Measurements from ENCODE around the gene OR52N5. TPM values are rescaled to one million over a fixed set of nuclear protein-coding genes. Genes with fewer than 3 reads are reported as not detected.

The OR52N5 gene
- total RNA-seq (2013) = not detected
- polyA plus RNA-seq (not detected), polyA minus RNA-seq (not detected in 2 replicates), total RNA-seq (0 to 1.2 (median 0.07) reads per million in 11 experiments)

DNA sequence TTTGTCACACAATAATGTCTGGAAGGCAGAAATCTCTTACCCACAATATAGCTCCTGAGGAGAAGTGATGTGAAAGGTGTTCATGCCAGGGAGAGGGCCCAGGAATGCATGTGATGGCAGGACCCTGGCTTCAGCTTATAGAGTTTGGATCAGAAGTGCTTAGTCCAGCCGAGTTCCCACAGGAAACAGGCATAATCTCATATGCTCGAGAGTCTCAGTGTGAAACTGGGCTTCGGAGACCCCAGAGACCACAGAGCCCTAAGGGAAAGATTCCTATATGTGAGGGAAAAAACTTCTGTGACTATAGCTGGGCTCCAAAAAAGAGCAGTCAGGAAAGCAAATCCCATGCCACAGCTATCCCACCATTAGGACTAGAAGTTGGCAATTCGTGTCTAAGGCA is at the start of gene OR52N5:
Gene OR52N5, minus strand, starts transcription at position 101 of the 400 bp plus-strand sequence. CDS start 4,721 bp downstream, outside the sequence.
- TF ChIP-seq, protein P1, sequence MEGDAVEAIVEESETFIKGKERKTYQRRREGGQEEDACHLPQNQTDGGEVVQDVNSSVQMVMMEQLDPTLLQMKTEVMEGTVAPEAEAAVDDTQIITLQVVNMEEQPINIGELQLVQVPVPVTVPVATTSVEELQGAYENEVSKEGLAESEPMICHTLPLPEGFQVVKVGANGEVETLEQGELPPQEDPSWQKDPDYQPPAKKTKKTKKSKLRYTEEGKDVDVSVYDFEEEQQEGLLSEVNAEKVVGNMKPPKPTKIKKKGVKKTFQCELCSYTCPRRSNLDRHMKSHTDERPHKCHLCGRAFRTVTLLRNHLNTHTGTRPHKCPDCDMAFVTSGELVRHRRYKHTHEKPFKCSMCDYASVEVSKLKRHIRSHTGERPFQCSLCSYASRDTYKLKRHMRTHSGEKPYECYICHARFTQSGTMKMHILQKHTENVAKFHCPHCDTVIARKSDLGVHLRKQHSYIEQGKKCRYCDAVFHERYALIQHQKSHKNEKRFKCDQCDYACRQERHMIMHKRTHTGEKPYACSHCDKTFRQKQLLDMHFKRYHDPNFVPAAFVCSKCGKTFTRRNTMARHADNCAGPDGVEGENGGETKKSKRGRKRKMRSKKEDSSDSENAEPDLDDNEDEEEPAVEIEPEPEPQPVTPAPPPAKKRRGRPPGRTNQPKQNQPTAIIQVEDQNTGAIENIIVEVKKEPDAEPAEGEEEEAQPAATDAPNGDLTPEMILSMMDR (IDR thresholded peaks at IDR 0.05) = no peak
- H2AFZ ChIP-seq (ENCODE audit: insufficient read depth, low read depth, low read length, poor library complexity, severe bottlenecking) = no peak within 1 kb of the TSS
- no peak within 1 kb of the TSS for H3K4me3 Mint-ChIP-seq

DNA sequence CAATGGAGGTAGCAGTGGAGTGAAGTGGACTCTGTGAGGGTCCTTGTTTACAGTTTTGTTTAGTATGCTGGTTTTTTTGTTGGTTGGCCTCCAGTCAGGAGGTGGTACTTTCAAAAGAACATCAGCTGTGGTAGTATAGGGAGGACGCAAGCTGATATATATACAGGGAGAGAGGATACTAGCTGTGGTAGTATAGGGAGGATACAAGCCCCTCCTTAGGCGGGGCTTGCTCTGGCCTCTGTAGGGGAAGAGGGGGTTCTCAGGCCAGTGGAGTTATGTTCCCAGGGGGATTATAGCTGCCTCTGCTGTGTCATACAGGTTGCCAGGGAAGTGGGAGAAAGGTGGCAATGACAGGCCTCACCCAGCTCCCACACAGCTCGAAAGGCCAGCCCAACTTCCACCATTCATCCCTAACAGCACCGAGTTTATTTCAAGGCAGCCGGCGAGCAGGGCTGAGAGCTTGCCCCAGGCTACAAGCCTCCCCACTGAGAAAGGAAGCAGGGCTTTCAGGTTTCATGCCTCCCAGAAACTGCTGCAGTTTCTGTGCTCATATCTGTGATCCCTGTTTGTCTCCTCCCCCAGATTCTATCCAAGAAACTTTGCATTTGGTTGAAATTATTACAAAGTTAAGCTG is 48.2 kb upstream of the OR52N5 start:
- no peak overlapping the region for H3K4me2 ChIP-seq (replicated peaks; ENCODE audit: extremely low read depth, low read length, poor library complexity, severe bottlenecking)
- DNase-seq = no peak
- no peaks in the 10 kb centered on the region for H3K79me2 ChIP-seq (ENCODE audit: insufficient read depth, low read length)
- no peaks in the 10 kb centered on the region for H3K36me3 Mint-ChIP-seq
- H3K27me3 Mint-ChIP-seq (ENCODE audit: low read depth in 3 of 3) = peaks cover 0 to 2% (median 2%) of the 10 kb centered on the region in 3 donors
- no peaks in the 10 kb centered on the region for H3K4me1 ChIP-seq (ENCODE audit: control insufficient read depth in 1 of 2, insufficient read depth in 2 of 2, low read length in 2 of 2)
- H3K27me3 ChIP-seq (ENCODE audit: control insufficient read depth in 2 of 2, insufficient read depth in 2 of 2, low read length in 2 of 2) = no peaks in the 10 kb centered on the region
- H3K27ac Mint-ChIP-seq = no peak overlapping the region
- TF ChIP-seq, protein P1 (IDR thresholded peaks at IDR 0.05) = no peak
- no peak overlapping the region for H3K9ac ChIP-seq (ENCODE audit: insufficient read depth, low read length, poor library complexity, severe bottlenecking)
- intact Hi-C loops (cut with micrococcal nuclease) = no loop called here
- H3K4me3 Mint-ChIP-seq = no peak overlapping the region
- H3K27ac ChIP-seq (ENCODE audit: low read depth in 1 of 2, low read length in 2 of 2) = no peak overlapping the region
- no peaks in the 10 kb centered on the region for H3K4me1 Mint-ChIP-seq
- no peak overlapping the region for H2AFZ ChIP-seq (ENCODE audit: insufficient read depth, low read depth, low read length, poor library complexity, severe bottlenecking)
- H4K20me1 ChIP-seq (ENCODE audit: insufficient read depth, low read length) = no peaks in the 10 kb centered on the region
- peaks cover 3 to 12% (median 5%) of the 10 kb centered on the region in 7 donors for H3K9me3 Mint-ChIP-seq
- no peak overlapping the region for H3K4me3 ChIP-seq (replicated peaks in 1 of 3; ENCODE audit: low read depth in 2 of 3, low read length in 3 of 3)
- no peaks in the 10 kb centered on the region for H3K9me3 ChIP-seq (replicated peaks in 1 of 2; ENCODE audit: control insufficient read depth in 1 of 2, insufficient read depth in 1 of 2, low read length in 2 of 2)
- no peaks in the 10 kb centered on the region for H3K36me3 ChIP-seq (replicated peaks in 1 of 2; ENCODE audit: control insufficient read depth in 1 of 2, insufficient read depth in 2 of 2, low read length in 2 of 2)
- 88% methylated on average over 6 of the region's 6 CpGs for WGBS (ENCODE audit: insufficient coverage)

More for the DNA sequence above, at the start of gene OR52N5:
- H3K4me1 Mint-ChIP-seq = no peaks in the 10 kb centered on the region
- no peak within 1 kb of the TSS for H3K4me2 ChIP-seq (replicated peaks; ENCODE audit: extremely low read depth, low read length, poor library complexity, severe bottlenecking)
- no peak within 1 kb of the TSS for H3K9ac ChIP-seq (ENCODE audit: insufficient read depth, low read length, poor library complexity, severe bottlenecking)
- no peak for DNase-seq
- 60% methylated on average over 1 of the region's 4 CpGs for whole genome bisulfite sequencing (ENCODE audit: insufficient coverage)
- H3K27me3 Mint-ChIP-seq (ENCODE audit: low read depth in 3 of 3) = no peaks in the 10 kb centered on the region
- intact Hi-C loops (cut with micrococcal nuclease) = no loop called here
- H3K9me3 Mint-ChIP-seq = peaks cover 0 to 2% (median 0%) of the 10 kb centered on the region in 7 donors
- H3K27ac Mint-ChIP-seq = no peak within 1 kb of the TSS
- no peaks in the 10 kb centered on the region for H3K79me2 ChIP-seq (ENCODE audit: insufficient read depth, low read length)
- H3K27me3 ChIP-seq (ENCODE audit: control insufficient read depth in 2 of 2, insufficient read depth in 2 of 2, low read length in 2 of 2) = no peaks in the 10 kb centered on the region
- H4K20me1 ChIP-seq (ENCODE audit: insufficient read depth, low read length) = no peaks in the 10 kb centered on the region
- no peak within 1 kb of the TSS for H3K4me3 ChIP-seq (replicated peaks in 1 of 3; ENCODE audit: low read depth in 2 of 3, low read length in 3 of 3)
- H3K36me3 ChIP-seq (replicated peaks in 1 of 2; ENCODE audit: control insufficient read depth in 1 of 2, insufficient read depth in 2 of 2, low read length in 2 of 2) = no peaks in the 10 kb centered on the region
- H3K4me1 ChIP-seq (ENCODE audit: control insufficient read depth in 1 of 2, insufficient read depth in 2 of 2, low read length in 2 of 2) = no peaks in the 10 kb centered on the region
- H3K9me3 ChIP-seq (replicated peaks in 1 of 2; ENCODE audit: control insufficient read depth in 1 of 2, insufficient read depth in 1 of 2, low read length in 2 of 2) = no peaks in the 10 kb centered on the region
- H3K27ac ChIP-seq (ENCODE audit: low read depth in 1 of 2, low read length in 2 of 2) = no peak within 1 kb of the TSS
- H3K36me3 Mint-ChIP-seq = no peaks in the 10 kb centered on the region

All from CD14-positive monocyte (primary cell).